ENCODE results near the gene VKORC1L1. TPM values are rescaled to one million over a fixed set of nuclear protein-coding genes. Genes with fewer than 3 reads are reported as not detected.
"Not testable (repeated sequence)": the region's sequence is repeated elsewhere in the genome, so short reads cannot be mapped to it uniquely, and the experiment has no call there.

Gene VKORC1L1
- total RNA-seq, 1 experiment from 2014 or later: 25.3 TPM

GRCh38 chr7:65938336-65938895, 65.5 kb downstream of the VKORC1L1 start:
- DNase-seq: no peak
- no peak for TF ChIP-seq CTCF (IDR thresholded peaks at IDR 0.05; ENCODE audit: unreplicated experiment)
- BruUV-seq (replicated peaks): no TSS peak
- Mint-ChIP-seq H3K36me3 (ENCODE audit: insufficient read depth, unreplicated experiment) (no peaks in the 10 kb centered on the region), H3K27me3 (ENCODE audit: unreplicated experiment) (no peaks in the 10 kb centered on the region), H3K4me3 (ENCODE audit: low read depth, unreplicated experiment) (no peak overlapping the region), H3K9me3 (ENCODE audit: low read depth, unreplicated experiment) (no peaks in the 10 kb centered on the region), H3K4me1 (ENCODE audit: low read depth, unreplicated experiment) (no peaks in the 10 kb centered on the region), H3K27ac (ENCODE audit: unreplicated experiment) (peak overlapping the region; percentile 30)
- CTCF ChIA-PET: no interaction called here
- intact Hi-C loops (cut with micrococcal nuclease; ENCODE audit: unreplicated experiment): no loop called here

- not testable (repeated sequence) for BruUV-seq (replicated peaks)
These were observed 72.9 kb downstream of the VKORC1L1 start for GRCh38 chr7:65945787-65946186.

GRCh38 chr7:65946904-65947303, 74.0 kb downstream of the VKORC1L1 start:
- no peaks in the 10 kb centered on the region for H3K4me1 Mint-ChIP-seq (ENCODE audit: low read depth, unreplicated experiment)
- no peaks in the 10 kb centered on the region for H3K36me3 Mint-ChIP-seq (ENCODE audit: insufficient read depth, unreplicated experiment)
- no TSS peak for BruUV-seq (replicated peaks)
- no peak for TF ChIP-seq CTCF (IDR thresholded peaks at IDR 0.05; ENCODE audit: unreplicated experiment)
- intact Hi-C loops (cut with micrococcal nuclease; ENCODE audit: unreplicated experiment): no loop called here
- no peaks in the 10 kb centered on the region for H3K9me3 Mint-ChIP-seq (ENCODE audit: low read depth, unreplicated experiment)
- H3K4me3 Mint-ChIP-seq (ENCODE audit: low read depth, unreplicated experiment): no peak overlapping the region
- CTCF ChIA-PET: no interaction called here
- no peaks in the 10 kb centered on the region for H3K27me3 Mint-ChIP-seq (ENCODE audit: unreplicated experiment)
- no peak overlapping the region for H3K27ac Mint-ChIP-seq (ENCODE audit: unreplicated experiment)
- no peak for DNase-seq

More at GRCh38 chr7:65945787-65946186, 72.9 kb downstream of the VKORC1L1 start:
- H3K4me3 Mint-ChIP-seq (ENCODE audit: low read depth, unreplicated experiment); H3K27me3 Mint-ChIP-seq (ENCODE audit: unreplicated experiment); H3K9me3 Mint-ChIP-seq (ENCODE audit: low read depth, unreplicated experiment); CTCF ChIA-PET; H3K27ac Mint-ChIP-seq (ENCODE audit: unreplicated experiment); intact Hi-C loops (cut with micrococcal nuclease; ENCODE audit: unreplicated experiment); H3K4me1 Mint-ChIP-seq (ENCODE audit: low read depth, unreplicated experiment); H3K36me3 Mint-ChIP-seq (ENCODE audit: insufficient read depth, unreplicated experiment); DNase-seq: not testable (repeated sequence)

- no peaks in the 10 kb centered on the region for H3K9me3 Mint-ChIP-seq (ENCODE audit: low read depth, unreplicated experiment)
- no peaks in the 10 kb centered on the region for H3K27me3 Mint-ChIP-seq (ENCODE audit: unreplicated experiment)
These were observed 79.1 kb downstream of the VKORC1L1 start for GRCh38 chr7:65951837-65952578.

More at GRCh38 chr7:65951837-65952578, 79.1 kb downstream of the VKORC1L1 start:
- no peaks in the 10 kb centered on the region for H3K36me3 Mint-ChIP-seq (ENCODE audit: insufficient read depth, unreplicated experiment)
- no peak overlapping the region for H3K4me3 Mint-ChIP-seq (ENCODE audit: low read depth, unreplicated experiment)
- DNase-seq: no peak
- intact Hi-C loops (cut with micrococcal nuclease; ENCODE audit: unreplicated experiment): no loop called here
- no TSS peak for BruUV-seq (replicated peaks)
- CTCF ChIA-PET: interaction anchor here (0.5 kb wide), 1 partner anchor 454 kb away, joined by 3 read pairs; no protein-coding TSS in a partner anchor
- no peak overlapping the region for H3K27ac Mint-ChIP-seq (ENCODE audit: unreplicated experiment)
- no peak for TF ChIP-seq CTCF (IDR thresholded peaks at IDR 0.05; ENCODE audit: unreplicated experiment)
- no peaks in the 10 kb centered on the region for H3K4me1 Mint-ChIP-seq (ENCODE audit: low read depth, unreplicated experiment)
